Activated effector memory CD4-positive, alpha-beta T cell treated with anti-CD3 and anti-CD28 coated beads, Interleukin-2, amount 50 U/mL, for 16 hours (primary cell): Measurements from ENCODE around the gene FBLN7.

Experiments
- DNase-seq: peaks from one replicate; pipeline ENCODE4 v3.0.0-alpha.2; 2020

FBLN7 gene

GRCh38 chr2:112160283-112161250, 22.4 kb downstream of the FBLN7 start:
- DNase-seq = peak; percentile 54

DNA sequence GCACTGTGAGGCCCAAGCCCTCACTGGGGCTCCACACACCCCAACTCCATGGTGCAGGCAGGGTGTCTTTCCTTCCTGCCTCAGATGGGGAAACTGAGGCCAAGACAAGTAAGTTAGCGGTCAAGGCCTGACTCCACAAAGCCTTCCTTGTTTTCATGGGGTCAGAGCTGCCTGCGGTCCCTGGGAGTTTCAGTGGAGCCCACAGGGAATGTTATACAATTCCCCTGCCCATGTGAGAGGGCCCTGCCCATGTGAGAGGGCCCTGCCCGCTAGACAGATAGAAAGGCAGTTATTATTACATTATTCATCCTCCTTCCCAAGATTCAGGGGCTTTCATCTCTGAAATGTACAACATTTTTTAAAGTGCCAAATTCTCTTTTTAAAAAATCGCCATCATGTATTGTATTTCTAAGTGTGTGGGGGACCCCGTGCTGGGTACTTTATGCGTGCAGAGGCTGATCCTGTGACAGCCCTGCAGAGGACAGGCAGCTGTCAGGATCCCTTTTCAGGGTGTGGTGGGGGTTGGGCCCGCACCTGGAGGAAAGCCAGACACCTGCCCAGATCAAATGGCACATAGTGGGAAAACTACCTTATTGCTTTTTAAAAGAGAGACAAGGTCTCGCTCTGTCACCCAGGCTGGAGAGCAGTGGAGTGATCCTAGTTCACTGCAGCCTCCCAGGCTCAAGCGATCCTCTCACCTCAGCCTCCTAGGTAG, 23.4 kb downstream of the FBLN7 start:
- DNase-seq = peak; percentile 28

- peak; percentile 36 for DNase-seq
These were observed 24.2 kb downstream of the FBLN7 start for GRCh38 chr2:112162341-112162740.

DNA sequence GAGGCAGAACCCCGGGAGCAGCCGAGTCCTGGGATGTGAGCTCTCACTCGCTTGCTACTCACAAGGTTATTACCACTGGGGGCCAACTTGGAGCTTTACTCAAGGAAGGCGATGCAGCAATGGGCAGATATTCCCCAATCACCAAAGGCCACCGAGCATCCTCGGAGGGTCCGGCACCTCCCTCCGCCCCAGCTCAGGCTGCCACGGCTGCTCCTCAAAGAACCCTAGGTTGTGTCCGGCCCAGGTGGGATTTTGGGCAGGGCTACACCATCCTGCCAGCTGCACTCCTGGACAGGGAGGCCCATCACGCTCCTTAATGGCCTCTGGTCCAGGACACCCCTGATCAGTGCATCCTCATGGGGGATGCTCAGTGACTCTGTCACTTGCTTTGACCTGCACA, 24.8 kb downstream of the FBLN7 start:
- peak; percentile 50 for DNase-seq

- no peak for DNase-seq
These were observed 25.4 kb downstream of the FBLN7 start for GRCh38 chr2:112163541-112163981.

DNA sequence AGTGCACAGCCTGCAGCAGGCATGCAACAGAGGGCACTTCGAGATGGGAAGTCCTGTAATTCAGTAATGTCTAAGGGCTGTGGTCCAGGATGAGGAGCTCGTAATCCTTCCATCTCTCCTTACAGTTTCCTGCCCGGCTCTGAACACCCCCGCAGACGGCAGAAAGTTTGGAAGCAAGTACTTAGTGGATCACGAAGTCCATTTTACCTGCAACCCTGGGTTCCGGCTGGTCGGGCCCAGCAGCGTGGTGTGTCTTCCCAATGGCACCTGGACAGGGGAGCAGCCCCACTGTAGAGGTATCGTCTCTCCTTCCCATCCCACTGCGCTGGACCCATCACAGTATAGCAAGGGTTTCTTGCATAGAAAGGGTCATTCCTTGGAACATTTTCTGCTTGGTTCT, 26.7 kb downstream of the FBLN7 start:
- peak; percentile 48 for DNase-seq

DNA sequence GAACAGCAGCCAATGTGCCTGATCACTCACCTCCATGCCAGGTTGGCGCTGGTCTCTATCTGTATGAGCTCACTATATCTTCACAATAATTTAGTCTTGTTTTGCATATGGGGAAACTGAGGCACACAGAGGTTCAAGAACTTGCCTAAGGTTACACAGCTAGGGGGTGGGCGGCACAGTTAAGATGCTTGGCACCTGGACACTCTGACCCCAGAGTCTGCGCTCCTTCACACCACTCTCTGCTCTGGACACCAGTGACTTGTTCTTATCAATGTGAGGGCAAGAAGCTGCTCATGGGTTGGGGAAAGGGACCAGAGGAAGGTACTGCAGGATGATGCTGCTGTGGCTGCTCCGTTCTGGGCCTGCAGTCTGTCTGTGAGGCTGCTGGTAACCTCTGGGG, 27.1 kb downstream of the FBLN7 start:
- DNase-seq = no peak

DNA sequence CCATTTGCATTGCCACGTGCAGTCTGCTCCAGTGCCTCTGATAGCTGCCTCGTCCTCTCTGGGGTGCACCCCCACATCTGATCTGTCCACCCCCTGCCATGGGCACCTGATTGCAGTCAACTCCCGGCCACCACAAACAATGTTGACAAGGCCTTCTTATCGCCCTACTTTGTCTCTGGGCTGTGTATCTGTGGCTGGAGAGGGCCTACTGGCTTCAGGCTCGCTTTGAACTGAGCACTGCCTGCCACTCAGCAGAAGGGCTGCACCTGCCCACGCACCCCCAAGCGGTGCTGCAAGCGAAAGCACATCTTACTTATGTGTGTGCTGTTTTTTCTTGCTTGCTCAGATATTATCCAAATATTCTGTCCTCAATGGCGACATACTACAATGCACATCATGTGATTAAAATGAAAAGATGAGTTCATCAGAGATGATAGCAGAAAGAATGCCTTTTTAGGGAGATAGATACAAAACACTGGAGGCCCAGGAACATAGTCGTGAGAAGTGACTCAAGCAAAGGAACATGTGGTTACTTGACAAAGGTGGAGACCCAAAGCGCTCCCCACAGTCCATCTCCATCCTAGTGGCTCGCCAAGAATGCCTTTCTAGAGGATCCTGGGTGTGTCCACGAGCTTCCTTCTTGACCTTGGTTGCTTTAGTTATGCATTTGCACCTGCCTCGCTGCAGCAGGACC, 28.8 kb downstream of the FBLN7 start:
- peak; percentile 76 for DNase-seq

- peak; percentile 45 for DNase-seq
These were observed 30.4 kb downstream of the FBLN7 start for GRCh38 chr2:112168422-112169124.

DNA sequence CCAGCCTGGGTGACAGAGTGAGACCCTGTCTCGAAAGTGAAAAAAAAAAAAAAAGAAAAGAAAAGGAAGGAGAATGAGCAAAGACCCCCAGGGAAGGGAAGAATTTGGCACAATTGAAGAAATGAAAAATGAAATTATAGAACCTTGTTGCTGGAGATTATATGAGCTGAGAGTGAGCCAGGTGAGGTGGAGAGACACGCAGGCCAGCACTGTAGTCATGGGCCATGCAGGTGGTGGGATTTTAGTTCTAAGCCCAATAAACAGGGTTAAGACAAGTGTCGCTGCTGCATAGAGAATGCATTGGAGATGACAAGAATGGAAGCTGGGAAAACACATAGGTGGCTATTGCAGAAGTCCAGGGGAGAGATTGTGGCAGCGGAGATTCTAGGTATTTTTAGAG, 32.3 kb downstream of the FBLN7 start:
- no peak for DNase-seq

DNA sequence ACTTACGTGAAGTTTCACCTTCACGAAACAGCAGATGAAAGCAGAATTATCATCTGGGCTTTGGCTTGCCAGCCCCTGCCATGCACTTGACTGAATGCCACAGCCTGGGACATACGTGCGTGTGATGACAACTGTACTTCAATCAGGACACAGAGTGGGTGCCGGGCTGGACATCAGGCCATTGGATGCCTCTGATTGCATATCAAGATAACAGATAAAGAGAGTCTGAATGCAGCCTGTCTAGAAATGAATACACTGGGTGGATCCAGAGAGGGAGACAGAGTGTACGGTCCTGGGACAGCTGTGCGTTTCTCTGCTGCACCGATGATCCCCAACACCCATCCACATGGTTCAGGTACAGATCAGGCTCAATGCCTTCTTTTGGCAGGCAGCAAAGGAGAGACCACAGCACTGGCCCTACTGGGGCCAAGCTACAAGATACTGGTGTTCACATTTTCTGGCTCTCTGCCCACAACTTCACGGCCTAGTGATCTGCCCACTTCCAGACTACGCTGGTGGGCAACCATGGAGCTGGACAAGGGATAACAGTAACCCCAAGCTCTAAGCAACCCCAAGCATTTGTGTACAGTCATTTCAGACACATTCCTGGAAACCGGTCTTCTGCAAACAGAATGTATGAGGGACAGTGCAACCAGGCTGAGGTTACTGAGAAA, 35.6 kb downstream of the FBLN7 start:
- DNase-seq = no peak

- DNase-seq = no peak
These were observed 36.2 kb downstream of the FBLN7 start for GRCh38 chr2:112174383-112174782.

DNA sequence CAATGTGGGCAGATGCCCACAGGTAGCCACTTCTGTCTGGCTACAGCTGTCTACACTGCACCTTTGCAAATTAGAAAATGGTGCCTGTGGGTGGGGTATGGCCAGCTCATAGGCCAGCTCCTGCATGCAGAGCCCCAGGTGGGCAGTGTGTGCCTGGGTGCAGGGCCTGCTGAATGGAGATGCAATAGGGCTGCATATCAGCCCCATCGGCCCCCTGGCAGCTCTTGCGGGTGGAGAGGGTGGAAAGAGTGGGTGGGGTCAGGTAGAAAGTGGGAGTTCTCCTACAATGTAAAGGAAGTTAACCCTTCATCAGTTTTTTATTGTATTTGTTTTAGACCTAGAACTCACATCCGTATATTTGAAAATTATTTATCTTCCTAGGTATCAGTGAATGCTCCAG, 37.1 kb downstream of the FBLN7 start:
- DNase-seq = no peak

DNA sequence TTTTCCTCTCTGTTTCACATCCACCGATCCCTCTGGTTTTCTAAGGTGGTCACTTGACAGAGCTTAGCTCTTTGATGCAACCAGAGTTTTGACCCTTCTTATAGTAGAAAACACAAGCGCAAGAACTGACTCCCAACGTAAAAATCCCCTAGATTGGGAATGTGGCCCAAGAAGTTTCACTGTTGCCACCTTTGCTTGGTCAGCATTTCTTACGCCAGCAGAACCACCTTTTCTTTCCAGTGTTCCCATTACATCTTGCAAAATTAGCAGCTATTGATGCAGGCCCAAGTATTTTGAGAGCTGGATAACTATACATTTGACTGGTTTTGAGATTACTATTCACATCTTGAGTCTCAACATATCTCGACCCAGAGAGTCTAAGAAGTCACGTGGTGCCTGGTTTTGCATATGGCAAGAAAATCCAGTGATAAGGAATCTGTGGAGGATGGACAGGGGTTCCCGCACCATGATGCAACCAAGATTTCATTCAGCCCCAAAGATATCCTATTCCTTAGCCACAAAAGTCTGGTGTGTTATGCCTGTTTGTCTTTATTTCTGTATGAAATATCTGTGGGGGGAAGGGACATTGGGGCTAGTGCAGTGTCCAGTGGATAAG, 37.9 kb downstream of the FBLN7 start:
- no peak for DNase-seq

- peak; percentile 91 for DNase-seq
These were observed 43.5 kb downstream of the FBLN7 start for GRCh38 chr2:112181571-112182290.

GRCh38 chr2:112182581-112183034, 44.4 kb downstream of the FBLN7 start:
- peak; percentile 82 for DNase-seq

DNA sequence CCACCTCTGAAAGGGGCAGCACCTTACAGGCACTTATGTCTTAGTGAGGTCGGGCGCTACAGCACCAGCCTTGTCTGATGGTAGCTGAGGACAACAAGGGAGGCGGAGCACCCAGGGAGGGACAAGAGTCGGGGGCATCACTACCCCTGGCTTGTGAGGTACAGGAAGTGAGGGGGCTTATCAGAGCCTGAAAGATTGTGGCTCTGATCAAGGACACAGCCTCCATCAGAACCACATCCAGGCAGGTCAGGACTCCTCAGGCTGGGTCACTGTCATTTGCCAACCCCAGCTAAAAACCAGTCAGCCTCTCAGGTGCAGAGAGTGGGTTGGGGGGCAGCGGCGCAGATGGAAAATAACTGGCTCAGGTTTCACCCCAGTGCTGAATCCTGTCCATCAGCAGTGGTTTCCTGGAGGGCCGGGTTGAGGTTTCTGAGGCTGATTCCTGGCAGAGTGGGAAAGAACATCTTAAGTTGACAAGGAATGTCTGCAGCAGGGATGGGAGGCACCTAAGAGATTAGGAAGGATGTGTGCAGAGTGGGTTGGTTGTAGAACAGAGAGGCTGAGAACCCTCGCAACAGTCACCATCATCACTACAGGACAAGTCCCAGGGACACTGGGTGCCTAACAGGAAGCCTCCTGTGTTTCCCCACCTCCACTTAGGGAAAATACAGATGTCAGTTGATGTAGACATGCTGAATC, 45.3 kb downstream of the FBLN7 start:
- DNase-seq = peak; percentile 71

DNA sequence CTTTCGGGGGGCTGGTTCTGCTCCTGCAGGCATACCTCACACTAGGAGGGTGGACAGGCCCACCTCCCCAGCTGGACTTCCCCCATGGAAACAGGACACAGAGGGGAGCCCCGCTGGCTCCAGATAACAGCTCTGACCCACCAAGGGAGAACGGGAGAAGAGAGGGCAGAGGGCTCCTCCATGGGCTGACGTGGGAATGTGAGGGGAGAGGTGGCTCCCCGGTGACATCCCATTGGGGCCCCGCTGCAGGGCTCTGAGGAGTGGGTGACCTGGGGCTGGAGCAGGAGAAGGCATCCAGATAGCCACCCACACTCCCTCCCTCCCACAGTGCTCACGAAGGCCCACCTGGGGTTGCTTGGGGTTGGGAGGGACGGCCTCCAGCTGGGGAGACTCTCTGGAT, 45.9 kb downstream of the FBLN7 start:
- no peak for DNase-seq

GRCh38 chr2:112185131-112185530, 46.9 kb downstream of the FBLN7 start:
- DNase-seq = no peak

DNA sequence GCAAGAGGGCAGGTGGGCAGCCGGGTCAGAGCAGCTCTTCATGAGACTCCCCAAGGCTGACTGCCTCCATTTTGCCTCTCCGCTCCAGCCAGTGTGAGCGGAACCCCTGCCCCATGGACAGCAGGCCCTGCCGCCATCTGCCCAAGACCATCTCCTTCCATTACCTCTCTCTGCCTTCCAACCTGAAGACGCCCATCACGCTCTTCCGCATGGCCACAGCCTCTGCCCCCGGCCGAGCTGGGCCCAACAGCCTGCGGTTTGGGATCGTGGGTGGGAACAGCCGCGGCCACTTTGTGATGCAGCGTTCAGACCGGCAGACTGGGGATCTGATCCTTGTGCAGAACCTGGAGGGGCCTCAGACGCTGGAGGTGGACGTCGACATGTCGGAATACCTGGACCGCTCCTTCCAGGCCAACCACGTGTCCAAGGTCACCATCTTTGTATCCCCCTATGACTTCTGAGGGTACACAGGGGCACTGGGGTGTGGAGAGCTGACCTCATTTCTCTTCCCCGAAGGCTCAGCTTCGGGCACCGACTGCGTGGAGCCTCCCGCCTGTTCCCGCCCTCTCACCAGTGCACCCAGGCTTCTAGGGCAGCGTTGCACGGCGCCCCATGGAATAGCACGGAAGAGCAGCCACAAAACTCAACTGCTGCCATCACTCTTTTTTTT, 49.0 kb downstream of the FBLN7 start:
- DNase-seq = no peak
